ENCODE measurements around the gene FBXO28. TPM values are rescaled to one million over a fixed set of nuclear protein-coding genes. Genes with fewer than 3 reads are reported as not detected.

FBXO28 gene
- total RNA-seq, 1 experiment from 2014 or later, result 37.0 TPM

GRCh38 chr1:224068458-224069072, 45.3 kb upstream of the FBXO28 start:
- ChIA-PET RAD21 (ENCODE audit: low non-redundant PET in 1 of 2, low total read pairs in 2 of 2, uncharacterized antibody in 2 of 2, unreplicated experiment in 2 of 2) (no interaction called here), CTCF (no interaction called here), POLR2A (no interaction called here)
- H2AFZ ChIP-seq (ENCODE audit: low read depth, low read length, poor library complexity, severe bottlenecking), result no peak overlapping the region
- no peak overlapping the region for H3K4me2 ChIP-seq (ENCODE audit: low read length)
- DNase-seq (ENCODE audit: low read depth, low spot score), result no peak
- no peaks in the 10 kb centered on the region for H3K9me2 ChIP-seq (ENCODE audit: insufficient read depth)
- H3K27me3 ChIP-seq (ENCODE audit: insufficient read depth, low read length), result no peaks in the 10 kb centered on the region
- H3K36me3 ChIP-seq (ENCODE audit: control insufficient read depth in 1 of 2, insufficient read depth in 2 of 2, low read length in 2 of 2), result no peaks in the 10 kb centered on the region
- H3K9me3 ChIP-seq (ENCODE audit: control insufficient read depth in 1 of 2, insufficient read depth in 1 of 2, low read depth in 1 of 2, low read length in 2 of 2), result no peaks in the 10 kb centered on the region
- no peak overlapping the region for H3K4me3 ChIP-seq (replicated peaks in 1 of 2; ENCODE audit: low read depth in 1 of 2, low read length in 2 of 2)
- no peak for ATAC-seq
- H4K20me1 ChIP-seq (ENCODE audit: insufficient read depth), result no peaks in the 10 kb centered on the region
- no peaks in the 10 kb centered on the region for H3K79me2 ChIP-seq (ENCODE audit: insufficient read depth, low read length)
- intact Hi-C loops (cut with micrococcal nuclease), result no loop called here
- H3K4me1 ChIP-seq (ENCODE audit: control insufficient read depth in 1 of 2, insufficient read depth in 2 of 2, low read length in 2 of 2), result peaks cover 11 to 29% of the 10 kb centered on the region in 2 experiments; a peak in 3 of 4 replicates
- no peak for TF ChIP-seq EGR1 (IDR thresholded peaks at IDR 0.05; ENCODE audit: low read depth)
- TF ChIP-seq ZBTB33 (IDR thresholded peaks at IDR 0.05; ENCODE audit: extremely low read depth, insufficient replicate concordance, low read length), result no peak
- no peak for TF ChIP-seq ATF3 (IDR thresholded peaks at IDR 0.05)
- no peak for TF ChIP-seq SIN3A (IDR thresholded peaks at IDR 0.05; ENCODE audit: low read depth)
- TF ChIP-seq YY1 (IDR thresholded peaks at IDR 0.05; ENCODE audit: extremely low read depth, insufficient replicate concordance, low read depth, low read length), result no peak
- TF ChIP-seq CTCF (IDR thresholded peaks at IDR 0.05 in 2 of 3, conservative IDR thresholded peaks at IDR 0.05 in 1 of 3; ENCODE audit: borderline replicate concordance in 1 of 3, insufficient read depth in 1 of 3, low read depth in 2 of 3, low read length in 2 of 3), result no peak
- no peak for TF ChIP-seq JUND (IDR thresholded peaks at IDR 0.05)
- no peak for TF ChIP-seq MAX (IDR thresholded peaks at IDR 0.05)
- TF ChIP-seq ZFX (IDR thresholded peaks at IDR 0.05), result no peak
- TF ChIP-seq FOSL1 (IDR thresholded peaks at IDR 0.05; ENCODE audit: low read depth), result no peak
- no peak for TF ChIP-seq CEBPB (IDR thresholded peaks at IDR 0.05; ENCODE audit: low read depth)
- no peak for TF ChIP-seq POLR2AphosphoS5 (IDR thresholded peaks at IDR 0.05; ENCODE audit: low read depth, low read length)
- no peak for TF ChIP-seq EZH2 (IDR thresholded peaks at IDR 0.05)
- H3K9ac ChIP-seq (ENCODE audit: low read length), result no peak overlapping the region
- BruUV-seq (replicated peaks), result no TSS peak
- H3K27ac ChIP-seq (ENCODE audit: low read depth, low read length), result no peak overlapping the region

Measured in HCT116 (cell line).